SU-DHL-6 (cell line): ENCODE measurements around the gene TGDS.

ENCODE experiments used
- CTCF ChIP-seq: fragments of 200-600 bp; sonication (generic); IDR thresholded peaks from one replicate; pipeline ENCODE4 v1.5.1; 2017; ENCODE audit warnings: antibody characterized with exemption, mild to moderate bottlenecking, low read length, moderate library complexity; ENCODE audit not compliant: insufficient read depth, poor library complexity, severe bottlenecking
- EZH2phosphoT487 ChIP-seq: fragments of 200-600 bp; sonication (generic), shearing (Covaris generic); conservative IDR thresholded peaks from 2 replicates; pipeline ENCODE4 v1.6.1; 2018; ENCODE audit warnings: mild to moderate bottlenecking, antibody characterized with exemption, low read length, moderate library complexity, mixed read lengths

GRCh38 chr13:94612050-94612449 is 16.1 kb upstream of the TGDS start:
- TF ChIP-seq CTCF (no peak), EZH2phosphoT487 (no peak)
